H9 (cell line): ENCODE data around the gene EPB41L4A. TPM values are rescaled to one million over a fixed set of nuclear protein-coding genes. Genes with fewer than 3 reads are reported as not detected.

Experiments used
- DNase-seq: peaks from one replicate; pipeline ENCODE4 v3.0.0-alpha.2; 2017
- H2AFZ ChIP-seq: one replicate; pipeline ENCODE4 v1.6.1; 2013; ENCODE audit warnings: mild to moderate bottlenecking, low read length, control low read depth, moderate library complexity
- H2AK5ac ChIP-seq: 2 replicates; pipeline ENCODE4 v1.6.1; 2013; ENCODE audit warnings: low read length, control low read depth, mixed read lengths; ENCODE audit not compliant: insufficient read length
- H2BK120ac ChIP-seq: one replicate; pipeline ENCODE4 v1.6.1; 2013; ENCODE audit warnings: low read depth, mild to moderate bottlenecking, low read length, control low read depth, inconsistent platforms; ENCODE audit not compliant: poor library complexity, severe bottlenecking
- H2BK12ac ChIP-seq: 2 replicates; pipeline ENCODE4 v1.6.1; 2013; ENCODE audit warnings: low read length, control low read depth, mixed read lengths, low read depth; ENCODE audit not compliant: insufficient read length
- H2BK15ac ChIP-seq: 2 replicates; pipeline ENCODE4 v1.6.1; 2013; ENCODE audit warnings: low read depth, low read length, control low read depth
- H2BK20ac ChIP-seq: one replicate; pipeline ENCODE4 v1.6.1; 2013; ENCODE audit warnings: low read depth, mild to moderate bottlenecking, low read length, control low read depth, inconsistent platforms; ENCODE audit not compliant: poor library complexity, severe bottlenecking
- H2BK5ac ChIP-seq: 2 replicates; pipeline ENCODE4 v1.6.1; 2013; ENCODE audit warnings: low read length, control low read depth, mixed read lengths; ENCODE audit not compliant: insufficient read length
- H3K14ac ChIP-seq: 2 replicates; pipeline ENCODE4 v1.6.1; 2013; ENCODE audit warnings: low read length, control low read depth; ENCODE audit not compliant: insufficient read depth
- H3K18ac ChIP-seq: 2 replicates; pipeline ENCODE4 v1.6.1; 2013; ENCODE audit warnings: low read depth, mild to moderate bottlenecking, mixed read lengths, low read length, control low read depth; ENCODE audit not compliant: insufficient read length
- H3K23ac ChIP-seq: 2 replicates; pipeline ENCODE4 v1.6.1; 2013; ENCODE audit warnings: low read length, control low read depth, mixed read lengths, low read depth; ENCODE audit not compliant: insufficient read length
- H3K23me2 ChIP-seq: 2 replicates; pipeline ENCODE4 v1.6.1; 2013; ENCODE audit warnings: low read depth, mild to moderate bottlenecking, mixed read lengths, low read length, control low read depth; ENCODE audit not compliant: insufficient read length, poor library complexity, severe bottlenecking
- H3K27ac ChIP-seq: 2 replicates; pipeline ENCODE4 v1.5.1; 2013; ENCODE audit warnings: low read length, control low read depth, mixed read lengths, low read depth; ENCODE audit not compliant: insufficient read length
- H3K27me3 ChIP-seq: 2 replicates; pipeline ENCODE4 v1.6.1; 2013; ENCODE audit warnings: low read length, control low read depth, inconsistent platforms; ENCODE audit not compliant: insufficient read depth
- H3K4ac ChIP-seq: 2 replicates; pipeline ENCODE4 v1.6.1; 2013; ENCODE audit warnings: low read depth, mild to moderate bottlenecking, control low read depth, inconsistent platforms, low read length, moderate library complexity
- H3K4me1 ChIP-seq: 2 replicates; pipeline ENCODE4 v1.6.1; 2013; ENCODE audit warnings: low read length, control low read depth, inconsistent platforms; ENCODE audit not compliant: insufficient read depth
- H3K4me2 ChIP-seq: 2 replicates; pipeline ENCODE4 v1.6.1; 2013; ENCODE audit warnings: low read length, control low read depth, mixed read lengths; ENCODE audit not compliant: insufficient read length, insufficient read depth
- H3K56ac ChIP-seq: 2 replicates; pipeline ENCODE4 v1.6.1; 2013; ENCODE audit warnings: low read depth, mild to moderate bottlenecking, mixed read lengths, low read length, control low read depth; ENCODE audit not compliant: insufficient read length
- H3K79me1 ChIP-seq: 2 replicates; pipeline ENCODE4 v1.6.1; 2013; ENCODE audit warnings: low read depth, mild to moderate bottlenecking, moderate library complexity, low read length, control low read depth, inconsistent platforms; ENCODE audit not compliant: insufficient read depth, poor library complexity, severe bottlenecking
- H3K79me2 ChIP-seq: 2 replicates; pipeline ENCODE4 v1.6.1; 2013; ENCODE audit warnings: low read length, control low read depth, inconsistent platforms; ENCODE audit not compliant: insufficient read depth
- H3K9ac ChIP-seq: 2 replicates; pipeline ENCODE4 v1.6.1; 2013; ENCODE audit warnings: low read length, control low read depth, mixed read lengths; ENCODE audit not compliant: insufficient read length; ENCODE audit errors: extremely low read depth
- H3K9me3 ChIP-seq: one replicate; pipeline ENCODE4 v1.6.1; 2013; ENCODE audit warnings: low read depth, low read length, inconsistent platforms; ENCODE audit not compliant: control insufficient read depth
- H3T11ph ChIP-seq: one replicate; pipeline ENCODE4 v1.6.1; 2013; ENCODE audit warnings: mild to moderate bottlenecking, low read length, control low read depth, inconsistent platforms
- H4K20me1 ChIP-seq: one replicate; pipeline ENCODE4 v1.6.1; 2013; ENCODE audit not compliant: control insufficient read depth, insufficient read length, insufficient read depth
- H4K5ac ChIP-seq: 2 replicates; pipeline ENCODE4 v1.6.1; 2013; ENCODE audit warnings: low read depth, mild to moderate bottlenecking, mixed read lengths, low read length, control low read depth; ENCODE audit not compliant: insufficient read length
- H4K8ac ChIP-seq: replicated peaks from 2 replicates; pipeline ENCODE4 v1.6.1; 2013; ENCODE audit warnings: low read length, control low read depth, mixed read lengths, low read depth; ENCODE audit not compliant: insufficient read length
- H4K91ac ChIP-seq: 2 replicates; pipeline ENCODE4 v1.6.1; 2013; ENCODE audit warnings: low read depth, mild to moderate bottlenecking, moderate library complexity, mixed read lengths, low read length, control low read depth; ENCODE audit not compliant: insufficient read length
- H3K27ac Mint-ChIP-seq, 3 experiments: 2 replicates in 2 of 3; 3 replicates in 1 of 3; pipeline ENCODE4 v1.8.0; 2020 to 2021; ENCODE audit warnings: mixed read lengths in 3 of 3, mild to moderate bottlenecking in 1 of 3, moderate library complexity in 1 of 3
- H3K27me3 Mint-ChIP-seq: 2 replicates; pipeline ENCODE4 v1.8.0; 2021; ENCODE audit warnings: low read depth, mild to moderate bottlenecking, moderate library complexity, mixed read lengths
- H3K36me3 Mint-ChIP-seq, 3 experiments: 2 replicates in 2 of 3; 3 replicates in 1 of 3; pipeline ENCODE4 v1.8.0; 2020 to 2021; ENCODE audit warnings: low read depth in 3 of 3, mixed read lengths in 3 of 3; ENCODE audit not compliant: insufficient read depth in 1 of 3
- H3K4me1 Mint-ChIP-seq, 2 experiments: 2 replicates each; pipeline ENCODE4 v1.8.0; 2020; ENCODE audit warnings: mixed read lengths in 2 of 2
- H3K4me3 Mint-ChIP-seq, 2 experiments: 2 replicates in 1 of 2; 3 replicates in 1 of 2; pipeline ENCODE4 v1.8.0; 2020 to 2021; ENCODE audit warnings: mild to moderate bottlenecking in 2 of 2, mixed read lengths in 2 of 2, moderate library complexity in 1 of 2
- H3K9me3 Mint-ChIP-seq, 2 experiments: 2 replicates in 1 of 2; 3 replicates in 1 of 2; pipeline ENCODE4 v1.8.0; 2020; ENCODE audit warnings: mild to moderate bottlenecking in 2 of 2, mixed read lengths in 2 of 2, moderate library complexity in 1 of 2
- WGBS: extraction: QIAGEN DNeasy Blood & Tissue Kit; methylation state at CpG from one replicate; pipeline ENCODE4 v1.1.7; 2013; ENCODE audit warnings: missing lambda C conversion rate, low lambda C conversion rate, mixed read lengths; ENCODE audit not compliant: insufficient read length; ENCODE audit errors: extremely low coverage; 5-methylcytosine and 5-hydroxymethylcytosine counted together
- total RNA-seq: library from RNA; stranded (reverse); gene quantifications from 2 replicates; pipeline ENCODE4 v1.2.1, GENCODE V29; 2021
- TF ChIP-seq, protein P1 (sequence below): fragments of 200-600 bp; sonication (generic); conservative IDR thresholded peaks from 3 replicates; pipeline ENCODE4 v1.8.0; 2021; ENCODE audit warnings: antibody characterized with exemption, mild to moderate bottlenecking

EPB41L4A gene
- total RNA-seq, 1 experiment from 2014 or later, result 4.9 TPM

DNA sequence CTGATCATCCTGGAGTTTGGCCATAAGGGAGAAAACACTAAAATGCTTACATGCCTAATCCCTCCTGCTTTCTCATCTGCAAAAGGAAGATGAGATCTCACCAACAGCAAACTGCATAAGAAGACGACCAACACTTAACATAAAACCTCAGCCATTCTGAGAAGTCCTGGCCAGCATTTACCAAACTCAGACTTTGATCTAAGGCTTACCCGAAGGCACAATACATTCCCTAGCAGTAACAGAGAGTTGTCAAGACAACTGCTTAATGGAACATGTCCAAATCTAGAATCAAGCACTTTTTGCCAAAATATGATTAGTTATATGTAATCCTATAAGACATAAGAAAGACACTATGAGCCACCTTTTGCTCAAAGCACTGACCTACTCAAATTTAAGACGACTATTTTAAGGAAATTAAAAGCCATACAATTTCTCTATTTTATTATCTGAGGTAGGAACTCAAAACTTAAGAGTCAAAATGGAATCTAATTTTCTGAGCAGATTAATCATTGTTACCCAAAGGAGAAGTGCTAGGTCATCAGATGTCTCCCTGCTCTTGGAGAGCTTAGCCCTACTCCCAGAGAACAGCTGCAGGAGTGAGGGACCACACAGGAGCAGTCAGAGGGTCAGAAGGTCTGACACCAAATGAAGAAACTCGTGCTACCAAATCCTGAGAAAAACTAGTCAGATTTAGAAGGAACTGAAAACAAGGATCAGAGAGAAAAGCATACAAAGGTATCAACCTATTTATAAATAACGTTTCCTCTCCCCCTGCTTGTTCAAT lies 39.3 kb downstream of the EPB41L4A start:
- Histone ChIP-seq H3K9me3 (no peaks in the 10 kb centered on the region), H3K79me2 (no peaks in the 10 kb centered on the region), H3K18ac (no peak overlapping the region), H2BK20ac (no peak overlapping the region), H3K79me1 (no peaks in the 10 kb centered on the region), H3K27me3 (no peaks in the 10 kb centered on the region), H3K4me1 (no peaks in the 10 kb centered on the region), H4K20me1 (no peaks in the 10 kb centered on the region), H3K27ac (no peak overlapping the region), H2BK15ac (no peak overlapping the region), H2BK12ac (no peak overlapping the region), H3K23me2 (no peaks in the 10 kb centered on the region), H4K8ac (no peak overlapping the region), H2AFZ (no peak overlapping the region), H3K9ac (no peak overlapping the region), H4K91ac (no peak overlapping the region), H3K4me2 (no peak overlapping the region), H3K14ac (no peak overlapping the region), H2AK5ac (no peak overlapping the region), H3T11ph (no peak overlapping the region), H2BK5ac (no peak overlapping the region), H3K56ac (no peak overlapping the region), H2BK120ac (no peak overlapping the region), H3K4ac (no peak overlapping the region), H3K23ac (no peak overlapping the region), H4K5ac (no peak overlapping the region)
- no peak for DNase-seq
- no CpG with 5 or more reads among the region's 5 CpGs for WGBS
- TF ChIP-seq, protein P1, sequence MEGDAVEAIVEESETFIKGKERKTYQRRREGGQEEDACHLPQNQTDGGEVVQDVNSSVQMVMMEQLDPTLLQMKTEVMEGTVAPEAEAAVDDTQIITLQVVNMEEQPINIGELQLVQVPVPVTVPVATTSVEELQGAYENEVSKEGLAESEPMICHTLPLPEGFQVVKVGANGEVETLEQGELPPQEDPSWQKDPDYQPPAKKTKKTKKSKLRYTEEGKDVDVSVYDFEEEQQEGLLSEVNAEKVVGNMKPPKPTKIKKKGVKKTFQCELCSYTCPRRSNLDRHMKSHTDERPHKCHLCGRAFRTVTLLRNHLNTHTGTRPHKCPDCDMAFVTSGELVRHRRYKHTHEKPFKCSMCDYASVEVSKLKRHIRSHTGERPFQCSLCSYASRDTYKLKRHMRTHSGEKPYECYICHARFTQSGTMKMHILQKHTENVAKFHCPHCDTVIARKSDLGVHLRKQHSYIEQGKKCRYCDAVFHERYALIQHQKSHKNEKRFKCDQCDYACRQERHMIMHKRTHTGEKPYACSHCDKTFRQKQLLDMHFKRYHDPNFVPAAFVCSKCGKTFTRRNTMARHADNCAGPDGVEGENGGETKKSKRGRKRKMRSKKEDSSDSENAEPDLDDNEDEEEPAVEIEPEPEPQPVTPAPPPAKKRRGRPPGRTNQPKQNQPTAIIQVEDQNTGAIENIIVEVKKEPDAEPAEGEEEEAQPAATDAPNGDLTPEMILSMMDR, result no peak
- Mint-ChIP-seq H3K4me3 (no peak overlapping the region), H3K4me1 (peaks cover 4 to 9% of the 10 kb centered on the region in 2 experiments; a peak in 2 of 4 replicates), H3K27me3 (no peaks in the 10 kb centered on the region), H3K9me3 (no peaks in the 10 kb centered on the region; a peak in 1 of 5 replicates), H3K27ac (peak overlapping the region in 1 of 3 experiments; percentile 54; a peak in 1 of 7 replicates), H3K36me3 (no peaks in the 10 kb centered on the region)
